Activated CD4-positive, CD25-positive, alpha-beta regulatory T cell (primary cell): ENCODE measurements around the gene ADAMTS7.
"Not testable (repeated sequence)": the region's sequence is repeated elsewhere in the genome, so short reads cannot be mapped to it uniquely, and the experiment has no call there.

Experiments
- DNase-seq, 4 experiments: peaks; one replicate each; lab custom pipeline; 2025; lab: John Stamatoyannopoulos, UW

Gene ADAMTS7

DNA sequence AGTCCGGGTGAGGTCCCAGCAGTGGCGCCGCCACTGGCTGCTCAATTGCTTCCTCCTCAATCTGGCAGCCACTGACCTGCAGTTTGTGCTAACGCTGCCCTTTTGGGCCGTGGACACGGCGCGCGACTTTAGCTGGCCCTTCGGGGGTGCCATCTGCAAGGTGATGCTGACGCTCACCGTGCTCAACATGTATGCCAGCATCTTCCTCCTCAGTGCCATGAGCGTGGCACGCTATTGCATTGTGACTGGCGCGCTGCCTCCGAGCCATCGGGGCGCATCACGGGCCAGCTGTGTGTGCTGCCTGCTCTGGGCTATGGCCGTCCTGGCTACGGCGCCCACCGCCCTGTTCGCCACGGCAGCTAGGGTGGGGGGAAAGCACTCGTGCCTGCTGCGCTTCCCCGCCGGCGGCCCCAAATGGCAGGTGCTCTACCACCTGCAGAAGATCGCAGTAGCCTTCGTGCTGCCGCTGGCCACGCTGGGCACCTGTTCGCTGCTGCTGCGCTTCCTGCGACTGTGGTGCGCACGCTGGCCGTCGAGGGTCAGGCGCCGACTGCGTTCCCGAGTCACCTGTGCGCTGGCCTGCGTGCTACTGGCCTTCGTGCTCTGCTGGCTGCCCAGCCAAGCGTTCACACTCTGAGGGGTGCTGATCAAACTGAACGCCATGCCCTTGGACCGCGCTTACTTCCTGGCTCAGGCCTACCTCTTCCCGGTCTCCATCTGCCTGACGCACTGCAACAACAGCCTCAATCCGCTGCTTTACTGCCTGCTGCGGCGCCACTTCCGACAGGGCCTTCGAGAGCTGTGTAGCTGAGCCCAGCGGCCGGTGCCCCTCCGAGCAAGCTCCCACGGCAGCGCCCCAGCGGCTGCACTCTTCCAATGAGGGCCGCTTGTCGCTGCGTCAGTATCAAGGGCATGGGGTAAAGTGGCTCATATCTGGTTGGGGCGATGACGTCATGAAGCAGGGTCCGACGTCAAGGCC lies 20.3 kb upstream of the ADAMTS7 start:
- no peak for DNase-seq

DNA sequence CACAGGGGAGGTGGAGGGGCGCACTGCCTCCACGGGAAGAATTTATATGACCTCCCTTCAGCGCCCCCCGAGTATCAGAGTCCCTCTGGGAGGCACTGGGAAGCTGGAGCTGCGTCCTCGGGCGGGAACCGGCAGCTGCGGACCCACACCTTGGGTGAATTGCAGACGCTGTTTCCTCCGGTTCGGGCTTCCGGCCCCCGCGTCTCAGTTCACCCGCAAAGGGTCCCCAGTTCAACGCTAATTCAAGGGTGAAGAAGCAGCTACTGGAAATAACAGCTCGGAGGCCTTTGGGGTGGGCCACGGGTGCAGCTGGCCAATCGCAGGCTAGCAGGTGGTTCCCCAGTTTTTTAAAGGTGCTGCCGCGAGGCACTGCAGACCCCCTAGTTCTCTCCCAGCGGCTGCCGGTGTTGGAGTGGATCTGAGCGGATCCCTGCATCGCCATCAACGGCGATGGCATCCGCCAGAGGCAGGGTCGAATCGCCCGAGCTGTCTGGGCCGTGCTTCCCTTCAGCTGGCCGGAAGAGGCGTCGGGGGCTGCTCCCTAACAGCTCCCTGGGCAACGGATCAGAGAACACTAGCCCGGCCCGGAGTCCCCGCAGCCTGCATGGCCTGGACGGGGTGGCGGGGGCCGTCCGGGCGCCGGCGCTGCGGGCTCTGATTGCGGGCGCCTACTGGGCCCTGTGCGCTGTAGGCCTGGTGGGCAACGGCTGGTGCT lies 19.4 kb upstream of the ADAMTS7 start:
- peak in 1 of 4 experiments; percentile 10 for DNase-seq

DNA sequence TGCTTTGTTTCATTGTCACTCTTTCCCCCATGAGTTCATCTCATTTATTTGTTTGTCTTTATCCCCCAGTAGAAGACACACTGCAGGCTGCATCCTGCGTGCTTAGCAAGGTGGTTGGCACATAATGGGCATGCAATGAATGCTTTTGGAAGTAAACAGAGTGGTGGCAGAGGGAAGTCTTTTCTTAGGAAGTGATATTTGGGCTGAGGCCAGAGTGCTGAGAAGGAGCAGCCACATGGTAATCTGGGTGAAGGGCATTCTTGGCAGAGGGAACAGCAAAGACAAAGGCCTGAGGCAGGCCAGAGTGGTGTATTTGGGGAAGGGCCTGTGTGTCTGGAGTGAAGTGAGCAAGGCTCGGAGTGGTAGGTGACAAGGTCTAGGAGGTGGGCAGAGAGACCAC lies 17.7 kb upstream of the ADAMTS7 start:
- no peak for DNase-seq

DNA sequence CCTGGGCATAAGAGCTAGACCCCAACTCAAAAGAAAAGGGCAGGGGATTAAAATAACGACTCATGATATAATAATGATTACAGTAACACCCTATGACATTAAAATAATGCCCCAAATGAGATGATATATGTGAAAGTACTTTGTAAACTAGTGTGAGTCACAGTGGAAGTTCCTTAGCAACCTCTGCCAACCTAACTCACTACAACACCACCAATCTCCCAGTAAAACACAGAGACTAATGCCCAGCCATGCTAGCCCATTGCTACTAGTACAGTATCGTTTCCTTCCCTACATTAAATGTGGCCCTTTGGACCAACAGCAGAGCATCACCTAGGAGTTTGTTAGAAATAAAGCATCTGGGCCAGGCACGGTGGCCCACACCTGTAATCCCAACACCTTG lies 11.2 kb upstream of the ADAMTS7 start:
- DNase-seq: no peak

DNA sequence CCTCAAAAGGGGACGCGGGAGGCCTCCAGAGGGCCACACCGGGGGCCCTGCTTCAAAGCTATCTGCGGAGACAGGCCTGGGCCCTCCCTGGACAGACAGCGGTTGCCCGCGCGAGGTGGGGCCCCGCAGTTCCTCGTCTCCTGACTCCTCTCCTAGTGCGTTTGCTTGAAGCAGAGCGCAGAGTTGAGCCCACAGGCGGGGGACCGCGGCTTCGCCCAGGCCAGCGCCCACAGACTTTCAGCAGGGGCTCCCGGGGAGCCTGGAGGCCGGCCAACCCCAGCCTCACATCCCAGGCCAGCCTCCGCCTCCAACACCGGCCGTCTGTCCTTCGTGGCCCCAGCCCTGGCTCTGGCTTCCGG lies 540 bp upstream of the ADAMTS7 start:
- no peak for DNase-seq

DNA sequence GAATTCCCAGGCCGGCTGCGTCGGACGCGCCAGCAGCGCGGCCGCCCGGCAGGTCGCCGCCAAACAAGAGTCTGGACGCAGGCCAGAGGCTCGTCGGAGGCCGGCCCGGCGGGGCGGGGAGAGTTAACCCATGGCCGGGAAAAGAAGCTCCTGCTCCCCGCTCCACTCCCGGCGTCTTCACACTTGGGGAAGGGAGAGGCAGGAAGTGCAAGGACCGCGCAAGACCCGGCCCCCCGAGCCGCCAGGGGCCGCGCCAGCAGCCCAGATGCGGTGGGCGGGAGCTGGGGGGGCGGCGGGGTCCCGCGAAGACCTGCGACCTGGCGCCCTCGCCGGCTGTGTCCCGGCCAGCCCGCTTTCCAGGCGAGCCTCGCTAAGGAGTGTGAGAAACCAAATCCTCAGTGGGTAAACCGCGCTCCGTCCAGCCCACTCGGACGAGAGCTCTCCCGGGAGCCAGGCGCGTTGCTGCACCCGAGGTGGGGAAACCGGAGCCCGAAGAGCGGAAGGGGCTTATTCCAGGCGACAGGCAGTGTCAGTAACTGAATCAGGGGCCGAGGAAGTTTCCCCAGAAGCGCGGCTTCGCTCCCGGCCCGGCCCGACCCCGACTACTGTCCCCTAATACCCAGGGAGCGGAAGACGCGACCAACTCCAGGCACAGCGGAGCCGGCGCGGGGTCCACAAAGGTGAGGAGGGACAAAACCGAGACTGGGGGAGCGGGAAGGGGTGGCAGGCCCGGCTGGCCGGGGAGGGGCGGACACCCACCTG lies 721 bp downstream of the ADAMTS7 start:
- DNase-seq: no peak

DNA sequence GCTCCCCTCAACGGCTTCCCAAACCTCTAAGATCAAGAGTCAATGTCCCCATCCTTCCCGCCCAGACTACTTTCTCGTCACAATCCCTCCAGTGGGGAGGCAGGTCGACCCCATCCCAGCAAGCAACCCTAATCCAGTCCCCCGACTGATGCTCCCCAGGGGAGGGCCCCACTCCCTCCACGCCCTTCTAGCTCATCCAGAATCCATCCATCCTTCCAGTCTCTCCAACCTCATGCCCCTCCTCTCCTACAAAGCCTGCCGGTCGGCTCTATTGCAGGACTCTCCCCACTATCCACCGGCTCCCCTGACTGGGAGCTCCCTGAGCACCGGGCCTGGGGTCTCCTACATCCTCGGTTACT lies 1.3 kb downstream of the ADAMTS7 start:
- DNase-seq: no peak

DNA sequence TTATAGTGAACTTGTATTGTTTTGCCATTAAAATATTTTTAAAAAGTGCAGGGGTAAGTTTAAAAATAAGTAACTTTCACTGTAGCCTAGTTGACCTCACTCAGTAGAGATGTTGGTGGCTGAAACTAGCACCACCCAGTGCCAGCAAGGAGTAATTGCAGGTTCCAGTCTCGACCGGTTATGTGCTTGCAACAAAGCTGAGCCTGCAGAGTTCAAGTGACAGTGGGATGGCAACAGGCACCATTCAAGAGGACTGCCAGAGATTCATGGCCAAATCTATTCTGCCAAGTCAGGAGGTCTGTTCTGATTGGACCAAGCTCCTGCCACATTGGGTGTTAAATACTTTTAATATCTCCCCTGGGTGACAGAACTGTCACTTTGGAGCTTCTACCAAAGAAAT lies 2.7 kb downstream of the ADAMTS7 start:
- DNase-seq: no peak

DNA sequence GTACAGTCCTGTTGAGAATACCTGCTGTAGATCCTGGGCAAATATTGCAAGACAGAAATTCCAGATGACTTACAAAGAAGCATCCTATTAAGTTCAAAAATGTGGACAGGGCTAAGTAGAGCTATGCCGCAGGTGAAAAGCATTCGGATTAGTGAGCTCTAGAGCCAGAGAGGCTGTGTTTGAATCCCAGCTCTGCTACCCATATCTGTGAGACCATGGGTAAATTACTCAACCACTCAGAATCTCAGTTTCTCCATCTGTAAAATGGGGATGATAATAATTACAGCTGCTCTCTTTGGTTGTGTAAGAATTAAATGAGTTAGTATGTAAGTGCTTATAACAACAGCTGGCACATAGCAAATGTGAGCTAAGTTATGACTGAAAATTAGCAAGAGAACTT lies 3.9 kb downstream of the ADAMTS7 start:
- DNase-seq: no peak

DNA sequence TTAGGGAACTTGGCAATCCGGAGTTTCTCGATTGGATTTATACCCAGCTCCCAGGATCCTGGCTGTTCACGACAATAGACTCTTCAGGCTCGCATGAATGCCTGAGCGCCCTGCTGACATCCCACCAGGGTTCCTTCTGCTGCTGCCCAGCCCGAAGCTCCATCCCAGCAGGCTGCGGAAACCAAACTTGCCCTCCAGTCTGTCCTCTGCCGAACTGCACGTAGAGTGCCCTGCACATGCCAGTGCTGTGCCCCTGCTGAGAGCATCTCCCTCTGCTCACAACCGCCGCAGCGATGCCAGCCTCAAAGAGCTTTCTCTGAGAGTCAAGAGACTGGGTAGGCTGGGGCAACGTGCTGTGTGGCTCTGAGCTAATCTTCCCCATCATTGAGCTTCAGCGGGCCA lies 6.9 kb downstream of the ADAMTS7 start:
- no peak for DNase-seq

DNA sequence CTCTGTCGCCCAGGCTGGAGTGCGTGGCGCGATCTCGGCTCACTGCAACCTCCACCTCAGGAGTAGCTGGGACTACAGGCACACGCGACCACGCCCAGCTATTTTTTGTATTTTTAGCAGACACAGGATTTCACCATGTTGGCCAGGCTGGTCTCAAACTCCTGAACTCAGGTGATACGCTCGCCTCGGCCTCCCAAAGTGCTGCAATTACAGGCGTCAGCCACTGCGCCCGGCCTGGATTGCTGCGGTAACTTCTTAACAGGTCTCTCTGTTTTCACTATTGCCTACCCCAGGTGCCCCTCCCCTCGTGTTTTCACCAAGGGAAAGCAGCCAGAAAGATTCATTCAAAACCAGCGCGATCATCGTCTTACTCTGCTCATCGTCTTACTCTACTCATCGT lies 10.5 kb downstream of the ADAMTS7 start:
- DNase-seq: no peak

DNA sequence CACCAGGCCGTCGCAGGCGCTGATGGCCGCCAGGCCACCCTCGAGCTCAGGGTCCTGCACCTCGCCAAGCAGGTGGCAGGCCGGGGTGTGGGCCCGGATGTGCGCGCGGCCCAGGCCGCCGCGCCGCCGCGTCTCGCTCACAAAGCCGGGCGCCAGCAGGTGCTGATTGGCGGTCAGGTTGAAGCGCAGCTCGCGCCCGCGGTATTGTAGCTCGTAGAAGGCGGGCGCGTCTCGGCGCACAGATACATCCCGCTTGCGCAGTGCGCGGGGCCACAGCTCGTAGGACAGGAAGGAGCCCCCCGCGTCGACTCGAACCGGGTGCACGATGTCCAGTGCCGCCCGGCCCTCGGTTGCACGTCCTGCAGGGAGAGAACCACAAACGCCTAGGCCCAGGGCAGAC lies 11.1 kb downstream of the ADAMTS7 start:
- DNase-seq: no peak

DNA sequence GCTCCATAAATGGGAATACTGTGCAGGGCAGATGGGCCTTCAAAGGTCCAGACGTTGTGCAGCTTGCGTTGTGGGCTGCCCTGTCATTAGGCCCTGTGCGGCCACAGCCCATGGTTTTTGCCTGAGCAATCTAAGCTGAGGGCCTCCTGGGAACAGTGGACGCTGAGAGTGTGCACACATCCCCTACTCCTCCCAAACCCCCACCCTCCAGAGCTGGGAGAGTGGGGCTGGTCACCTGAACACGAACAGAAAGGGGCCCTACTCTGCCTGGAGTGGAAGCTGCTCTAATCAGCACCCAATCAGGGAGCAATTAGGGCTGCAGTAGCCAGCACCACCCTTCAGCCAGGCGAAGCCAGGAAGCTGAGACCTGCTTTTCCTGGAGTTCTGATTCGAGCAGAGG lies 12.2 kb downstream of the ADAMTS7 start:
- DNase-seq: not testable (repeated sequence)

DNA sequence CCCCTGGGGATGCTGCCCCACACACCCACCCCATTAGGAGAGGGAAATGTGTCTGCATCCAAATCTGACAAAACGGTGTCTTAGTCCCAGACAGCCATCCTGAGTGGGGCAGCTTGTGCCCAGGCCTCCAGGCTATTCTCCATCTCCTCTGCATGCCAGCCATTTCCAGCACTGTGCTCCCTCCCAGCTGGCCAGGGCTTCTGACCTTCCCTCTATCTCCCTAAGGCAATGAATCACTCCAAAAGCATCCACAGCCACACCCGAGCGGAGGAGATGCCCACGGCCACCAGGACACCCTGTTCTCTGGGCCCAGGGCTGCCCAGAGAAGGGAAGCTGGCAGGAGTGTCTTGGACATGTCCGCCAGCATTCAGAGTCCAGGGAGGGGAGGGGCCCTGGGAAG lies 12.9 kb downstream of the ADAMTS7 start:
- not testable (repeated sequence) for DNase-seq

DNA sequence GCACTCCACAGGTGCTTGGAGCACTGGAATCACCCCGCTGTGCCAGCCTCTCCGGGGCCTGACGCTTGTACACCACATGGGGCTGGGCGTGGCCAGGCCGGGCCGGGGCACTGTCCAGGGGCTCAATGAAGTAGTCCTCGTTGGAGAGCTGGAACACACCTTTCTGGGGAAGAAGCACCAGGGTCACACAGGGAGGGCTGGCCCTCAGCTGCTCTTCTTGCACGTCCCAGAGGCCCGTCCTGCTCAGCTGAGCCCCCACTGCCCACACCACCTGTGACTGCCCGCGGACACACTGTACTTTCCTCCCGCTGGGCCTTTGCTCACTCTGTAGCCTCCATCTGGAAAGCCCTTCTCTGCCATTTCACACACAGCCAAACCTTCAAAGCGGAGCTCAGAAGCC lies 13.3 kb downstream of the ADAMTS7 start:
- DNase-seq: no peak

DNA sequence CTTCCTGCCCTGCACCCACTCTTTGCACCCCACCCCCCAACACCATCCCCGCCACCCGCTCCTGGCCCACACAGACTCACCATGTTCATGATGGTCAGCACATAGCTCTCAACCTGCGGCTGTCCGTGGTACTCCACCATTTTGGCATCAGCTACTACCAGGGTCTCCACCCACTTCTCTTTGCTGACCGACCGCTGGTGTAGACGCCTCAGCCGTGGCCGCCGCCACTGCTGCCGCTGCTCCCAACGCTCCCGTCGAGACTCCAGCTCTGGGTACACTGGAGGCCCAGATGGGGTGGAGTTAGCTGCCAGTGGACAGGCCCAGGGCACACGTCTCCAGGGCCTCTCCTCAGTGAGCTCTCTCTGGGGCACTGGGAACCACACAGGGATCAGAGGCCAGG lies 14.8 kb downstream of the ADAMTS7 start:
- no peak for DNase-seq

DNA sequence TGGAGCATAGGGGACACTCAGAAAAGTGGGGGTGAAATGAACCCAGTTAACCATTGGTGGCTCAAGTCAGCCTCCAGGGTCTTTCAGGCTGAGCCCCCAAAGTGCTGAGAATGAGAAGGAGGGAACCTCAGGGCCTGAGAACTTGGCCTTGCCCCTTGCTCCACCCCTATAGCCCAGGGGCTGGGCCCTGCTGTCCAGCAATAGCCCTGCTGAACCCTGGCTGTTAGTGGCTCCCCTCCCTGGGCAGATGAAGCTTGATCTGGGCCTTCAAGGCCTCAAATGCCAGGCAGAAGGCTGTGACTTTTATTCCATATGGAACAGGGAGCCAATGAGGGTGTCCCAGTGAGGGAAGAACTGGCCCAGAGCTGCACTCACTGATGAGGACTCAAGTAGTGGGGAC lies 16.2 kb downstream of the ADAMTS7 start:
- no peak for DNase-seq

DNA sequence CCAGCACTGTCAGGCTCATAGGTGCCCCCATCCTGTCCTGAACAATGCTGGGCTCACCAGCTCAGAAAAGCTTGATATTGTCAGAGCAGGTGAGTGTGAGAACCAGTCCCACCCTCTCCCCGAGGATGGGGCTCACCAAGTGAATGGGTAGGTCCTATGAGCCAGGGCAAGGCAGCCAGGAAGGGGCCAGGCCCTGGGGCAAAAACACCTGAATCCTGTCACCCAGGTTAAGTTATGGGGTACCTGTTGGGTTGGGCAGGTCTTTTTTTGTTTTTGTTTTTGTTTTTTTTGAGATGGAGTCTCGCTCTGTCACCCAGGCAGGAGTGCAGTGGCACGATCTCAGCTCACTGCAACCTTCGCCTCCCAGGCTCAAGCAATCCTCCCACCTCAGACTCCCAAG lies 16.8 kb downstream of the ADAMTS7 start:
- not testable (repeated sequence) for DNase-seq

DNA sequence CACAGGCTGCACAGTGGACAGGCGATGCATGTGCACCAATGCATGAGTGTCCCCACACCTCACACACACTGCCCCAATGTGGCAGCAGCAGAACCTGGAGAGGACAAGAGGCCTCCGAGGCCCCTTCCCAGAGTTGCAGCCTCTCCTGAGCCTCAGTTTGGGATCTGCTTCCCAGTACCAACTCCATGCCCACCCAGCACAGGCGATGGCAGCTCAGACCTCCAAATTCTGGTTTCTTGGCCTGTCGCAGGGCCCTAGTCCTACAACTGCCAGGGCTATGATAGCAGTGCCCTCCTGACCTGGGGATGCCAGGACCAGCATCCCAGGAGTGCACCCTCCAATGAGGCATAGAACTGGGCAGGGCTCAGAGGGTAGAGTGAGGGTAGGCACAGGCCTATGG lies 19.9 kb downstream of the ADAMTS7 start:
- DNase-seq: no peak

DNA sequence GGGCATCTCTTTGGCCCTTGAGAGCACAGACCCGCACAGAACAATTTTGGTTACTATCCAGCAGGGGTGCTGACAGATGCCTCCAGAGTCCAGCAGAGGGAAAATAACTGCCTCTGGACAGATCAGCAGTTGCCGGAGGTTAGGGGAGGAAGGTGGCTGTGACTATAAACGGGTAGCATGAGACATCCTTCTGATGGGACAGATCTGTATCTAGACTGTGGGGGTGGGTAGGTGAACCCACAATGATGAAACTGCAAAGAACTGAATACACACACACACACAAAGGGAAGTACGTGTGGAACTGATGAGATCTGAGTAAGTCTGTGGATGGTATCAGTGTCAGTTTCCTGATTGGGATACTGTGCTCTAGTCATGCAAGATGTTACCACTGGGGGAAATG lies 21.2 kb downstream of the ADAMTS7 start:
- no peak for DNase-seq

DNA sequence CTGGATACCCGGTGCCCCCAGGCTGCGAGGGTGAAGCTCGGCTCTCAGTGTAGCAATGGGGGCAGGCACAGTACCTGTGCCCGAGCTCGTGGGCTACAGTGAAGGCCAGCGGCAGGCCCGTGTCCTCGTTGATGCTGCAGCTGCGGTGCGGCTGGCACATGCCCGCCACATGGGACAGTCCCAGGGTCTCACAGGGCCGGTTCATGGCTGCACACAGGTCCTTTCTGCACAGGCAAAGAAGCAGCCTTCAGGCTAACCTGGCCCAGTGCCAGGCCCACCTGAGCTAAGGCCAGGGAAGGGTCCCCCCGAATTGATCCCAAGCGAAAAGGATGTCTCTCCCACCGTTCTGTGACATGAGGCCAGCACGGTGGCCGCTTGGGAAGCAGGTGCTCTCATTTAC lies 21.6 kb downstream of the ADAMTS7 start:
- DNase-seq: no peak

DNA sequence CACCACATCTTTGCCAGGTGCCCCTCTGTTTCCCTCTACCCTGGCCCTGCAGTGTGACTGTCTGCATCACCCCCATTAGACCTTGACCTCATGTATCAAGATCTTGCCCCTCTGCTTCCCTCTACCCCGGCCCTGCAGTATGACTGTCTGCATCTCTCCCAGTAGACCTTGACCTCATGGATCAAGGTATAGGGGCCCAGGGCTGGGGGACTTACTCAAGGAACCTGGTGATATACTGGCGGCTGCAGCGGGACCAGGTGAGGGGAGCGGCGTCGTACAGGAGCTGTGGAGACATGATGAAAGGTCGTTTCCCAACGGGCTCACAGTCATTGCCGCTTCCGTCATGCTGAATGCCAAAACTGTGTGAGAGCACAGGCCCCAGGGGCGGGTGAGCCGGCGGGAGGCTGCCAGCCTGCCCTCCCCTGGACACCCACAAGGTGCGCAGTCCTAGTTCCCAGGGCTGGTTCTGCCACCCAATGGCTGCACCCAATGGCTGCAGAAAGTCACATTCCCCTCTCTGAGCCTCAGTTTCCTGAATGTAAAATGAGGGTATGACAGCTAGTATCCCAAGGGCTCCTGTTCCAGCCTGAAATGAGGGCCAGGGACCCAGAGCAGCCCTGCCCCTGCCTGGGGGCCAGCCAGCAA lies 23.1 kb downstream of the ADAMTS7 start:
- DNase-seq: no peak
